HG03060 (cell line): ENCODE data around the gene TGFBI.

Experiments
- ATAC-seq: cut with Tn5 transposase; IDR thresholded peaks from one replicate; pipeline ENCODE4 v1.9.1; 2021; ENCODE audit warnings: low read depth, moderate number of reproducible peaks; ENCODE audit not compliant: unreplicated experiment

TGFBI gene

DNA sequence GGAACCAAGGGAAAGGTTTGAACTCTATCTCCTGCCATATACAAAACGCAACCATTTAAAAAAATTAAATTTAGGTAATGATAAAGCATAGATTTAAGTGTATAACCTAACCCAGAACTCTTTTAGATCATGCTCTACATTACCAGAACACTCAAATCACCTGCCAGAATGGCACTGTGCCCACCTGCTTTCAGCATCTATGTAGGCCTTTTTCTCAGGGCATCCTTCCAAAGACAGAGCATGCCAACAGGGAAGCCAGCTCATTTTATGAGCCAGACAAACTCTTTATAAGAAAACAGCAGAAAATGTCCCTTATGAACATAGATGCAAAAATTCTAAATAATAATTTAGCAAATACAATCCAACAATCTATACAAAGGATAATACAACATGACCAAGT lies 55.9 kb downstream of the TGFBI start:
- no peak for ATAC-seq

DNA sequence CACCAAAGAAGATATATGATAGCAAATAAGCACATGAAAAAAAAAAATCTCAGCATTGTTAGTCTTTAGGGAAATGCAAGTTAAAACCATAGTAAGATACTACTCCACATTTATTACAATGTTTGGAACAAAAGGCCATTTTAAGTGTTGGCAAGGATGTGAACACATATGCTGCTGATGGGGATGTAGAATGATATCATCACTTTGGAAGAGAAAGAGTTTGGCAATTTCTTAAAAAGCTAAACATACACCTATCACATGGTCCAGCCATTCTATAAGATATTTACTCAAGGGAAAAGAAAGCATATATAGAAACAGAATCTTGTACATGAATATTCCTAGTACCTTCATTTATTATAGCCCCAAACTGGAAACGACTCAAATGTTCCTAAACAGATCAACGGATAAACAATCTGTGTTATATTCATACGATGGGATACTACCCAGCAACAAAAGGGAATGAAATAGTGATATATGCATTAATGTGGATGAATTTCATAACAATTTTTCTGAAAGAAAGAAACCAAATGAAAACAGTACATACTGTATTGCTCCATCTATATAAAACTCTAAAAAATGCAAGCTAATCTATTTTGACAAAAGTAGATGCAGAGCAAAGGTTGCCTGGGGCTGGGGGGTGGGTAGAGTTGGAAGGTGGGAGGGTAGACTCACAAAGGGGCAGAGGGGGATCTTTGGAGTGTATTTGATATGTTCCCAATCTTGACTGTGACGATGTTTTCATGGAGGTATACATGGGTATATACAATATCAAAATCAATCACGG lies 58.2 kb downstream of the TGFBI start:
- ATAC-seq, result no peak

DNA sequence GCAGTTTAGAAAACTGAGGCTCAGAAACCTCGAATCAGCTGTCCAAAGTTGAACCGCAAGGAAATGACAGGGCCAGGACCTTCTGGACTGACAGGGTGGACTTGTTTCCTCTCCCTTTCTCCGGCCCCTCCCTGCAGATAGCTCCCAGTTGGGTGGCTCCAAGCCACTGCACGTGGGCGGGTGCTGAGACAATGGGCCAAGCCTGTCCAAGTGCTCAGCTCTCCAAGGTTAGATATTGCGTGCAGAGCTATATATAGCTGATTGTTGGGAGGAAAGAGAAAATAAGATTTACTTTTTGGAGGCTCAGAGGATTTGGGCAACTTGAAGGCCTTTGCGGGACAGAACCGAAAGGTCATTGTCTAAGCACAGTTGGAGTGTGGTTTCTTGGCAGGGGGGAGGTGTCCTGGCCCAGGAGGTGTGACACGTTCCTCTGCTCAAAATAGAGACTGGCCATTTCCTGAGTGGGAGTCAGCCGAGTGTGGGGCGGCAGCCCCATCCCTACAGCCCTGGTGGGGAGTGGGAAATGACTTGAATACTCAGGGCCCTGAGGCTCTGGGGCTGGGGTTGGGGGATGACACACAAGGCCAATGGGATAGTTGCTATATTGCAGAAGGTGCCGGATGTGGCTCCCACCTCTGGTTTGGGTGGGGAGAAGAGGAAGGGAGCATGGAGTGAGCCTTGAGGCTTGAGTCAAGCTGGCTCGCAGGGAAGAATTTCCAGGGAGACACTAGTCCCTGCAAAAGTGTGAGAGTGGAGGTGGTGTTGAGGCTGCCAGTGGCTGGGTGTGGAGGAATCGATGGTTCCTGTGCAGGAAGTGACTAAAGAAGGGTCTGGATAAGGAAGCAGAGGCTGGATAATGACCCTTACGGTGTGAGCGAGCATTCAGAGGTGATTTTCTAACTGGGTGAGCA lies 59.4 kb downstream of the TGFBI start:
- no peak for ATAC-seq

DNA sequence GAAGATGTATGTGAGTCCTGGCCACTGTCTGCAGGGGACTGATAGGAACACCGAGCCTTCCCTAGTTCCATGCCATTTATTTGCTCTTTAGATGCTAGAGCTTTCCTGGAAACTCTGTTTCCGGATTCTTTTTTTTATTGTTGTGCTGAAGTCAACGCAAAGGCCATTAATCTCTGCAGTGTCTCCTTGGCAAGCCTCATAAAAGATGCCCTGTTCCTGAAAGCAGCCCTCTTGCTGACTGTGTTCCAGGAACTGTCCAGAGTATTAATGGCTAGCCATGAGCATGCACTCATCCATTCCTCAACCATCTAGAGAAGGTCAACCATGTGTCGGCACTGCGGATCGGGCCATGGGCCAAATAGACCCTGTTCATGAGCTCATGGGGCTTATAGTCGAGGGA lies 61.0 kb downstream of the TGFBI start:
- ATAC-seq, result no peak

DNA sequence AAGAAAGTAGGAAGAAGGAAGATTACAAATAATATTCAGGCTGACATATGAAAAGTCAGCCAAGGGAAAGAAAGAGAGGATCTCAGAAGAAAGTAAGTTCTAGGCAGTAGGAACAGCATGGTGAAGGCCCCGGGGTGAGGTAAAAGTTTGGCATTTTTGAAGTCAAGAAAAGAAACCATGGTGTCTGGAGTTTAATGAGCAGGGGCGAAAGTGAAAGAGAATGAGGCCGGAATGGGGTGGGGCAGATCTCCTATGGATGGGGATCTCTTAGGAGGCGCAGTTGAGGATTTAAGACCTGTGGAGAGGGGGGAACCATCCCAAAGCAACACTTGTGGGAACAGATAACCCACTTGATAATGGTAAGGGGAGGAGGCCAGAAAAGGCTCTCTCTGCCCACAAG lies 61.5 kb downstream of the TGFBI start:
- no peak for ATAC-seq

DNA sequence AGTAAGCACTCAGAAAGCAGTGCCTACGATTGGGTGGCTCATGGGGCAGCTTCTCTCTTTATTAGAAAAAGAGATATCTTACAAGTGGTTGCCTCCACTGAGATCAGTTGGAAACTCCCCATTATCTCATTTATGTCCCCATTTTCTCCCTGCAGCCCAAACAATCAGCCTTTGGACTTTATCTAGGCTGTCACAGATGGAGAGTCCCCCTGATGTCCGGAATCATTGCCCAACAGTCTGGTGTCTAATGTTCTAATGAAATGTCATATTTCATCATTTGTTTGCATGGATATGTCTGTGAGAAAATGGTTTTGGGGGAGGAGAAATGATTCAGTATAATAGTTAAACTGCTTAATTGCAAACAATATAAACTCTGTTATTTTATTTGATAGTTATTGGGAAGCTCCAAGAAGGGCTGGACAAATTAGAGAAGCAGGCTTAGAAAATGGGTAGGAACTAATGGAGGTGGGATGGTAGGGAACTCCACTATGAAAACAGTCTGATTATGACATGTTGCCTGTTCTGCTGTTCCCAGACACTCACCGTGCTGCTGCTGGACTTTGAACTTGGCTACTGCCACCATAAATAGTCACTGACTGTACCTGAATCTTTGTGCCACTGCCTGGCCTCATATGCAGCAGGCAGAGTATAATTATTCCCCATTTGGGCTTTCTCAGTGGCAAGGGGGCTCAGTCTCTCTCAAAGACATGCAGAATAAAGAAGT lies 65.6 kb downstream of the TGFBI start:
- no peak for ATAC-seq

DNA sequence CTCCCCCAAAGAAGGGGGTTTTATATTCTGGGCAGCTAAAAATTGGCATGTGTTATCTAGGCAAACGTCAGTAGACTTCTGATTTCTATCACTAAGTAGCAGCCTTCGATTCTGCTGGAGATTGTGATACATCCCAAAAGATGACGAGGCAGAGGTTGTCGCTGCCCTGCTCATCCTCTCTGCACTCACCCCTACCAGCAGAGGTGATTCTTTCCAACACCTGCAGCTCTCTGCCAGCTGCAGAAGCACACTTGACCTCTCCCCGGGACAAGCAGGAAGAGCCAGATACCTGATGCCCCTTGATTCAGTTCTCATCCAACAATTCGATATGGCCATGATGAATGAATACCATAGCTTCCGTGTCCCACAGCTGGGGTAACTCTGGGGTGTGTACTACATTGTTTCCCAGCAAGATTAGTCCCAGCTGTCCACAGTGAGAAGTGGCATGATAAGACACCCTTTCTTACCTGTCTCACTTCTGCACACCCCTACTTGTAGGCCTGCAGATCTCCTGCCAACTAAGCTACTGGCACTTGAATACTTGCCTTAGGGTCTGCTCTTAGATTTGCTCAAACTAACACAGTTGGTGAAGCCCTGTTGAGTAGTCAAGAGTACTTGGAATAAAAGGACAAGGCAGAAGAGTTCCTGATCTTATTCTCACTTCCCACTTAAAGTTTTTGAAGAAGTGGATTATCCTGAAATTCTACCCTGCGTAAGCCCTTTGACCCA lies 66.3 kb downstream of the TGFBI start:
- ATAC-seq, result no peak

DNA sequence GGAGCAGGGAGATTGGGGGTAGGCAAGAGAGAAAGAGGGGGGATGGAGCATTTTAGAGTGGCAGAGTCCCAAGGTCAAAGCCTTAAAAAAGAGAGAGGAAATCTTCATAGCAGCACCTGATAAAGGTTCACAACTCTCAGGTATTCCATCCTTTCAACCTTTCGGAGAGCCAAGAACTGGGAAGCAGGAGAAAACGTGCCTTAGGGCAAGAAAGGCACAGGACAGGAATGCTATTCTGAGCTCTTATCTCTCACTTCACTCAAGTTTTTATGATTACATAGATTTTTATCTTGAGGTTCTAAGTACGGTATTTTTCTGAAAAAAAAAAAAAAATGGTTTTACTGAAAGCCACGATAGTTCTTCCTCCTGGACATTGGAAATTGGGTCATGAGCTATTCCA lies 69.4 kb downstream of the TGFBI start:
- no peak for ATAC-seq

DNA sequence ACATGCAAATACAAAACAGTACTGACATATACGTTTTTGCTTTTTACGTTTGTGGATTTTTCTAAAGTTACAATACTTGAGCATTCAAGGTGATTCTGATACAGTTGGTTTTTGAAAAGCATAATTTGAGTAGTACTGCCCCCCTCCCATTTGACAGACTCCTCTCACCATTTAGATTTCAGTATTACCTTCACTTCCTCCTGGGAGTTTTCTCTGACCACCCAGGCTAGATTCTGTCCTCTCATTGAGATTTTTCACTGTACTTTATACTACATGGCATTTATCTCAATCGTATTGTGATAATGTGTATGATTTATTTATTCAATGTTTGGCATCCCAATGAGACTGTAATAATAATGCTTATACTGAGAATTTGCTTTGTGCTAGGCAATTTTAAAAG lies 71.1 kb downstream of the TGFBI start:
- no peak for ATAC-seq

DNA sequence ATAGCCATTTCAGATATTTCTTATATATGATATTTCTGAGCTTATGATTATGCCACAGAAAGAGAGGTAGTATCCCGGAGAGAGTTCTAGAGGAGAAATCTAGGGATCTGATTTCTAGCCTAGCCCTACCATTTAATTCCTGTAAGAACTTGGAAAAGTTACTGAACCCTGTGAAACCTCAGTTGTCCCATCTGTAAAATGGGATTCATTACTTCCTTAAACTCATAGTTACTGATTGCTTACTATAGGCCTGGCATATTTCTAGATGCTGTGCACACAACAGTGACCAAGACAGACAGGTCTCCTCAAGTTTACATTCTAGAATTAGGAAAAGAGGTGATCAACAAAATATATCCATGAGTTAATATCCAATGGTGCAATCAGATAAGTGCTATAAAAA lies 73.1 kb downstream of the TGFBI start:
- no peak for ATAC-seq

DNA sequence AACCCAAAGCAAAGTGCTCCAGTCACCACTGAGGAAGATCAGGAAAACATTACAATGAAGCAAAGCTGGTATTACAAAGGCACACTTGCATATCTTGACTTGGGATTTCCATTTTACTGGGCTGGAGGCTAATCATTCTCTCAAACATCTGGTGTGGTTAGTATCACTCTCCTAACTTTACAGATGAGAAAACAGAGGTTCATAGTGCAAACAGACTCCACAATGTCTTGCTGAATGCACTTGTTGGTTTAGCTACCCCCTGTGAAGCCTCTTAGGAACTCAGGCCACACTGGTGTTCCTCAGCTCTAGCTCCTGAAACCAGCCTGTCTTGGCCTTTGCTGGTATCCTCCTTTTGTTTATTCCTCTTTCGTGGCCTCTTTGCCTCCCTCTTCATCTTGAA lies 74.3 kb downstream of the TGFBI start:
- no peak for ATAC-seq

DNA sequence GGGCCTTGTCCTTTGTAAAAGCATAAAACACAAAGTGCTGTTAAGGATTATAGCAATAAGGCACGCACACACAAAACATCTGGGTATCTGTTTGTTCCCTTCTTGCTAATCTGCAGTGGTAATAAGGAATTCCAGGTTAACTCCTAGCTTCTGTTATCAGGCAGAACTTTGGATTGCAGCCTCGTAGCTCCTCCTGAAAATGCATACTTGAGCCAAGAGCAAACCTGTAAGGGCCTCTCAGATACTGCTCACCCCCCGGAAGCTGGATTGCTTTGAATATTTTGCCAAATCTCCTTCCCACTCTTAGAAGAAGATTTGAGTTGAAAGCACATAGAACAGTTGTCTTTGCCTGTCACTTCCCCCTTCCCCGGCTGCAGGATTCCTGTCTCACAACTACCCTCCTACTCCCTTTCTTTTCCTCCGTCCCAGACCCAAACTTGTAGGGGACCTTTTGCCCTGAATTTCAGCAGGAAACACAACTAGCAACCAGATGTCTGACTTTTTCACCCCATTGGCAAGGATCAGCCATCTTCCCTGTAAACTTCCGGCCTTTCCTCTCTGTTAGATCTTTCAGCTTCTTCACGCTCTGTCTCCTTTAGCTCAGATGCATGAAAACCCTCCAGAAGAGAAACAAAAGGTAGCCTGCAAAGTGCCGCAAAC lies 75.6 kb downstream of the TGFBI start:
- no peak for ATAC-seq

DNA sequence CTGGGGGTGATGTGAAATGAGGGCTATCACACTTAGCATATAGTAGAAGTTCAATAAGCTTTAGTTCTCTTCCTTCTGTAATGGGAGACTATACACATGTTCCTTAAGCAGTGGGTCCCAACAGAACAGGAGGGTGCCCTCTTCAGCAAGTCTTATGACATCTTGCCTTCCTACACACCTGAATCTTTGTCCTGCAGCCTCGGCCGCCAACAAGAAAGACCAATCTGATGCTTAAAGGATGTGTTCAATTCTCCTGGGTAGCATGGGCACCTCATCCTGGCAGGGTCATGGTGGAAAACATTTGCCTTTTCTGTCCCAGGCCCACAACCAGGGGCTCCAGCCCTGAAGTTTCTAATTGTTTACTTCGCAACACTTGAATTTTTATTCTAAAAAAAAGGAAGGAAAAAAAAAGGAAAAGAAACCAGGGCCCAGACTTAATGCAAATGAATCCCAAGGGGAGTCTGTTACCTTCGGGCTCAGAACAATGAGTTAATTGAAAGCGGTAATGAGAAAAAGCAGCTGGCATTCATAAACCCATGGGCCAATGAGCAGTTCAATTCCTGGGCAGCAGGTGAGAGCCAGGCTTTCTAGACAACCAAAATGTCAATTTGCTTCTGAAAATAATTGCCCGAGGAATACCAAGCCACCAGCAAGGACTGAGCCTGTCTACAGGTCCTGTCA lies 77.7 kb downstream of the TGFBI start:
- no peak for ATAC-seq

DNA sequence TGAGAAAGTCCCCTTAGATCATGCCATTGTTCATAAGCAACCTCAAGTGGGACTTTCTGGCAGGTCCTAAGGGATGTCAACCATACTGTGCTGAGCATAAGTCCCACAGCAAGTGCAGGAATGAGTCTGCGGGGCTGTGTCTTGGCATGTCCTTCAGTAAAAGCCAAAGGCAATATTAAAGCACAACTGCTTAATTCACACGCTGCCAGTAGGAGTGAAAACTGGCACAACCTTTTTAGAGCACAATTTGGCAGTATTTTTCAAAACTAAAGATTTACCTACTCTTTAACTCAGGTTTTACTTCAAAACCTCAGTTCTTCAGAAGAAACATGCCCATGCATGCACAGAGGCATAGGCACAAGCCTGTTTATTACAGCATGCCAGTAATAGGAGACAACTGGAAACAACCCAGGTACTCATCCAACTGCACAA lies 79.4 kb downstream of the TGFBI start:
- no peak for ATAC-seq

DNA sequence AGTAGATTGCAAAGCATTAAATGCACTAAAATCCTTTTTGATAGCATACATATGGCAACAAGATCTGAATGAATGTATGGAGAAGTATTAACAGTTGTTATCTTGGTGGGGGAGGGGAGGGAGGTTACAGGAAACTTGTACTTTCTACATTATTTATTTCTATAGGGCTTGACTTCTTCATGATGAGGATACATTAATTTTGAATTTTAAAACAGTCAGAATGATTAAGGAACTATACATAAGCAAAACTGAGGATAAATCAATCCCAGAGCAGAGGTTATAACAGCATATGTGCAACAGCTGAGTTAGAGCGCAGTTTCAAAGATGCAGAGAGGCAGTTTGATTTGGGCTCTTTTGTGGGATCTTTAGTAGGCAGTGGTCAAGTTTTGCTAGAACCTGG lies 80.0 kb downstream of the TGFBI start:
- no peak for ATAC-seq

DNA sequence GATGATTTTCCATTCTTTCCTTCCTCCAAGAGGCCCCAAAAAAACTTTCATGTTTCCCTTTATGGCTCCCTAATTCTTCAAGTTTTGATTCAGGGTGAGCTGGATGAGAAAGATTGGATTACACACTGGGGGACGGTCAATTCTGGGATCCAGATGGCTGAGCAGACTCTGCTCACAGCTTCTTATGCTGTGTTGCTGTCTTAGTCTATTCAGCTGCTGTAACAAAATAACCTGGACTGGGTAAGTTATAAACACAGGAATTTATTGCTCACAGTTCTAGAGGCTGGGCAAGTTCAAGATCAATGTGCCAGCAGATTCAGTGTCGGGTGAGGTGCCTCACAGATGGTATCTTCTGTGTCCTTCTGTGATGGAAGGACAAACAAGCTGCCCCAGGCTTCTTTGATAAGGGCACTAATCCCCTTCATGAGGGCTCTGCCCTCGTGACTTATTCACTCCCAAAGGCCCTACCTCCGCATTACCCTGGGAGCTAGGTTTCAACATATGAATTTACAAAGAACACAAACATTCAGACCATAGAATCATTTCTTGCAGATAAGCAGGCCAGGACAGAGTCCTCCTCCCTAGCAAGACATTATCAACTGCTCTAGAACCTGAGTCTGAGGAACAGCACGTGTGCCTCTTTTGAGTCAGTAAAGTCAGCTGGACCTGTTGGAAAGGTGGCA lies 80.8 kb downstream of the TGFBI start:
- ATAC-seq, result no peak
